A172 (cell line): Measurements from ENCODE around the gene RASGRF1. TPM values are rescaled to one million over a fixed set of nuclear protein-coding genes. Genes with fewer than 3 reads are reported as not detected.
"Not testable (repeated sequence)": the region's sequence is repeated elsewhere in the genome, so short reads cannot be mapped to it uniquely, and the experiment has no call there.

Experiments
- DNase-seq: peaks from one replicate; pipeline ENCODE4 v3.0.0-alpha.2; 2015; ENCODE audit warnings: low spot score
- total RNA-seq: library from RNA; depleted of rRNA; stranded (reverse); fragments of >200 nt; shearing (Covaris generic); gene quantifications from 2 replicates; pipeline ENCODE4 v1.2.3, GENCODE V29; 2014

The RASGRF1 gene
- total RNA-seq, 1 experiment from 2014 or later, result 1.2 TPM

DNA sequence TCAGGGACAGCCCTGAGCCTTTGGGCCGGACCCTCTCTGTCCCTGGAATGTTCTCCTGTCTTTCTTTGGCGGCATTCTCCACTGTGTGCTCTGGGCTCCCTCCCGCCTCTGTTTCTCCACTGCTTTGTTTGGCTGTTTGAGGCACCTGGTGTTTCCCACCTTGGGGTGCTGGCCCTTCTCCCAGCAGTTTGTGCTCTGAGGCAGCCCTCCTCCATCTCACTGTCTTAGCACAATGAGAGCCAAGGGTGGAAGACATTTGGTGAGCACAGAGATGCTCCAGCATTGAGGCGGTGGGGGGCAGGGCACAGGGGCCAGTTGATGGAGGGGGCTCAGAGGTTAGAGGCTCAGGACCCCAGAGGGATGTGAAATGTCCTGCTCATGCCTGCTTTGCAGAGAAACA is 54.3 kb downstream of the RASGRF1 start:
- no peak for DNase-seq

GRCh38 chr15:79035814-79036213 is 54.8 kb downstream of the RASGRF1 start:
- no peak for DNase-seq

GRCh38 chr15:79035111-79035601 is 55.4 kb downstream of the RASGRF1 start:
- peak; percentile 4 for DNase-seq

DNA sequence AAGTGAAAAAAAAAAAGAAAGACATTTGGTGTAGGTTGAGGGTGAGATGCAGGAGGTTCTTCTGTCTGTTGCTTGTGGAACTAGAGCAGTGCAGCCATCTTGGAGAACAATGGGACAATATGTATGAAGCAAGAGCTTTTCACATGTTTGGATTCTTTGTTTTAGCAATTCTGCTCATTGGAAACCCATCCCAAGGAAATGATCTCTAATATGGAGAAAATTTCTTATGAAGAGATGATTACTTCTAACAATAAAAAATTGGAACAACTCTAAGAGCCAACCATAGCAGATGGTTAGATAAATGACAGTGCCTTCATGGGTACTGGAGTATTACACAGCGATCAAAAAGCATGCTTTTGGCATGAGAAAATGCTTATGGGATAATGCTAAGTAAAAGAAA is 56.3 kb downstream of the RASGRF1 start:
- no peak for DNase-seq

DNA sequence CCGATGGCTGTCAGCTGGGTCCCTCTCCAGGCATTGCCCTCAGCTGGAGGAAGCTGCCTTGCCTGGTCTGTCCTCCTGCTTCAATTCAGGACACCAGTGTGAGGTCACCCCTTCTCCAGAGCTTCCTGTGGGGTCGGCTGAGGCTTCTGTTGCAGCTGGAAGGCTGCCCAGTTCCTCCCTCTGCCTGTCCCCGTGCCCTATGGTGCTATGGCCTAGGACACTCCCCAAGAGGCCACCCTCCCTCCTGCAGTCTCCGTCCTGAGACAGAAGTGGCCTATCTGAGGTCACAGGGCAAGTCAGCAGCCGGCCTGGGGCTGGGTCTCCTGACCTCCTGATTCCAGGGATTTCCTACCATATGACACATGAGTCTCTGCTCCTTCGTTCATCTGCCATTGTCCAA is 57.9 kb downstream of the RASGRF1 start:
- no peak for DNase-seq

GRCh38 chr15:79031821-79032220 is 58.8 kb downstream of the RASGRF1 start:
- DNase-seq, result no peak

DNA sequence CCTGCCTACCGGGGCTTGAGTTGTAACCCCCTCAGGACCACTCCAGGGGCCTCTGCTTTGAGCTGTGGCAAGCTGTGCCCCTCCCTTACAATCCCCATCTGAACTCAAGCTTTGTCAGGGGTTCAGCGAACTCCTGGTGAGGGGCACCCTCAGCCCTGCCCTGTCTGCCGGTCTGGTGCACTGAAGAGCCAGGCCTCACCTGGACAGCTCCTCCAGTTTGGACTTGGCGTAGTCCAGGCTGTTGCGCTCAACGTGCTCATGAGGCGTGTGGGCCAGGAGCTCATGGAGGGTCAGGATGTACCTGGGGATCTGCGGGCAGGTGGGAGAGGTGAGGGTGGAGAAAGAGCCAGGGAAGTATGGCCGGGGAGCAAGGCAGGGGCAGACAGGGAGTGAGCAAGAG is 59.4 kb downstream of the RASGRF1 start:
- DNase-seq, result no peak

DNA sequence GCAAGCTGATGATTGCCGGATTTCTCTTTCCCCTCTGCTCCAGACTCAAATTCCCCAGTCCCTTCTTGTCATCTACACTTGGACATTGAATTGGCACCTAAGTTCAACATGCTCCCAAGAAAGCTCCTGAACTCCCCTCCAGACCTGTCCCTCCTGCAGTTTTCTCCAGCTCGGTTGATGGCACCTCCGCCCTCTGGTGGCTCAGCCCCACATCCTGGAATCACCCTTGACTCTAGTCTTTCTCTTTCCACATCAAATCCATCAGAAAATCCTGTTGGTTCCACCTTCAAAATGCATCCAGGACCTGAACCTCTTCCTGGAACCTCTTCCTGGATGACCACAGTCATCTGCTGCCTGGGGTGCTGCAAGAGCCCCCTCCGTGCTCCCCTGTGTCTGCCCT is 60.1 kb downstream of the RASGRF1 start:
- DNase-seq, result no peak

- peak; percentile 24 for DNase-seq
Measured at GRCh38 chr15:79028411-79028964, 62.1 kb downstream of the RASGRF1 start.

GRCh38 chr15:79027532-79028410 is 62.8 kb downstream of the RASGRF1 start:
- no peak for DNase-seq

DNA sequence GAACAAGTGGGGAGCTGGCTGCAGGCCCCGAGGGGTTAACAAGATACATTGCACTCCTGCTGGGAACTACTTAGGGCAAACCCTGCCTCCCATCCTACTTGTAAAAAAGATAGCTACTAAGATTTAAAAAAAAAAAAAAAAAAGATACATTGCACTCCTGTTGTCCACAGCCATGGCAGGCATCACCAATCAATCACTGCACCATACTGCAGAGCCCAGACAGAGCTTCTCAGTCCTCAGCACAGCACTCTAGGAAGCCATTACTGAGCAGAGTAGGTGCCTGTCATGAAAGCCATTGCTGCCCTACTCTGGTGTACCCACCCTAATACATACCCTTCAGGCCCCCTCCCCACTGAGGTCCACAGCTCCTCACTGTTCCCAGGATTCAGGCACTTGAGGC is 64.8 kb downstream of the RASGRF1 start:
- DNase-seq, result no peak

GRCh38 chr15:79025201-79025600 is 65.4 kb downstream of the RASGRF1 start:
- DNase-seq, result no peak

GRCh38 chr15:79024493-79024892 is 66.1 kb downstream of the RASGRF1 start:
- not testable (repeated sequence) for DNase-seq

DNA sequence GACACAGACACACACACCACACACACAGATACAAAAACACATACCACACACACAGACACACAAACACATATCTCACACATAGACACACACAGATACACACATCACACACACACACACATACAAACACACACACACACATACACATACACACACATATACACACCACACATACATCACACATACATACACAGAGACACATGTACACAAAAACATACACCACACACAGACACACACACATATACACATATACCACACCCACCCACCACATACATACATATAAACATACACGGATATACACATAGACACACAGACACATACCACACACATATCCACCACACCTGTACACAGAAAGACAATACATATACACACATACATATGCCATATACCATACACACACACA is 66.7 kb downstream of the RASGRF1 start:
- DNase-seq, result no peak

GRCh38 chr15:79023546-79023890 is 67.1 kb downstream of the RASGRF1 start:
- DNase-seq, result no peak

DNA sequence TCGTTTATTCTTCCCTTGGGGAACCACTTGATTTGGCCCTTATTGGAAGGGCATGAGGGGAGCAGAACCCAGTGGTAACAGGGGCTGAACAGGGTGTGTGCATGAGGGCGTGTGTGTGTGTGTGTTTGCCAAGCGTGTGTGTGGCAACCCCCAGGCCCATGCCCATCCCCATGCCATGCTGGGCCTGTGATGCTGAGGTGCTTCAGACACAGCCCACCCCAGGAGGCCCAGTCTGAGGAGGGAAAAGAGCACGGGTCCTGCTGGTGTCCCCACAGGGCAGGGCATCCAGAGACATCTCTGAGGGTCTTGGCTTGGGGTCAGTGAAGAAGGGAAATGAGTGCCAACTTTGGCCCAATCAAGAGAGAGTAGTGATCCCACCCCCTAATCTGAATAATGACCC is 71.6 kb downstream of the RASGRF1 start:
- DNase-seq, result no peak

DNA sequence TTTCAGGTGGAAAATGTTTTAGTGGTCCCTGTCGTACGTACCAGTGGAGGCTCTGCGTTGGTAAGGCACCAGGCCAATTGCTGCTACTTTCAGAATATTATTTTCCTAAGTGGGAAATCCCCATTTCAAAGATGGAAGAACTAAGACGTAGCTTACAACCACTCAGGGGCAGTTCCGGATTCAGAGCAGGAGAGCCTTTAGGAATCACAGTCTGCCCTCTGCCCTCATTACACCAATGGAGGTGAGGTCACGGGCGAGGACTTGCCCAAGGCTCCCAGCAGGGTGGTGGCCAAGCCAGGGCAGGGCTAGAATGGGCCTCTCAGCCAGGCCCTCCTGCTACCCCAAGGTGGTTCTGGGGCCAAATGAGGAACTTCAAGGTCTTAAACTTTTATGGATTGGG is 72.6 kb downstream of the RASGRF1 start:
- DNase-seq, result no peak

GRCh38 chr15:79016527-79017170 is 73.9 kb downstream of the RASGRF1 start:
- no peak for DNase-seq

DNA sequence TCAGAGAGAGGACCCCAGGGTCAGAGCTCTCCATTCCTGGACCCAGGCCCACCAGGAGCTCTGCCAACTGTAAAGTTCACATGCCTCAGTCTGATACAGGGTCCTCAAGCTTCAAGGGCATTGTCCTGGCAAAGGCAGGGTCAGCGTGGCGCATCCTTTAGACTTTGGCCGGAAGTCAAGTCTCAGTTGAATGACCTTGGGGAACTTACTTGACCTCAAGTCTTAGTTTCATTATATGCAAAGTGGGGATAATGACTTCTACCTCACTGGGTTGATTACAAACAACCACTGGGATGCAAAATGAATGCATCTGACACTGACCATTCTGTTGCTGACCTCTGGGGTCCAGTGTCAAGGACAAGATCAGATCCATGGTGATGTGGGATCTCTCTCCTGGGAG is 75.2 kb downstream of the RASGRF1 start:
- no peak for DNase-seq

DNA sequence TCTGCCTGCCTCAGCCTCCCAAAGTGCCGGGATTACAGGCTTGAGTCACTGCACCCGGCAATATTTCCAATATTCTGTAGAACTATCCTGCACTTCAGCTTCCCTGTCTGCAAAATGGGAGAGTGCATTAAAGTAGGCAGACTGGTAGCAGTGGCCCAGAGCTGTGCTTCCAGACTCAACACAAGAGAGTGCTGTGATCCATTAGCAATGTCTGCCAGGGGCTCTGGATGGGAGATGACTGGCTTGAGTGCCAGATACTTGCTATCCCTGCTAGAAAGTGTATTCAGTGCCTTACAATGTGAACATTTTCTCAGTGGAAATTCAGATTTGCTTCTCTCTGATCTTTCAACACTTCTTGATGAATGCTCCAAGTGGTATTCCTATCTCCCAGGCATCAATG is 80.3 kb downstream of the RASGRF1 start:
- no peak for DNase-seq

GRCh38 chr15:79009379-79009778 is 81.2 kb downstream of the RASGRF1 start:
- DNase-seq, result no peak

- DNase-seq, result no peak
Measured at GRCh38 chr15:79008659-79009058, 81.9 kb downstream of the RASGRF1 start.

- peak; percentile 48 for DNase-seq
Measured at GRCh38 chr15:79007066-79007465, 83.5 kb downstream of the RASGRF1 start.
